ENCODE results near the gene CACTIN.

GRCh38 chr19:3603121-3603811, 23.3 kb downstream of the CACTIN start:
- TF ChIP-seq RAD21 (IDR thresholded peaks at IDR 0.05; ENCODE audit: low read depth) (no peak), EP300 (IDR thresholded peaks at IDR 0.05; ENCODE audit: borderline replicate concordance) (no peak), REST (IDR thresholded peaks at IDR 0.05; ENCODE audit: low read depth) (no peak), CREB1 (IDR thresholded peaks at IDR 0.05; ENCODE audit: low read depth) (no peak), TAF1 (IDR thresholded peaks at IDR 0.05; ENCODE audit: low read depth) (no peak), TEAD4 (IDR thresholded peaks at IDR 0.05) (no peak), USF1 (IDR thresholded peaks at IDR 0.05) (no peak), FOXM1 (IDR thresholded peaks at IDR 0.05; ENCODE audit: borderline replicate concordance, low read depth) (no peak), EGR1 (IDR thresholded peaks at IDR 0.05) (no peak), CEBPB (IDR thresholded peaks at IDR 0.05) (no peak), NFIC (IDR thresholded peaks at IDR 0.05) (no peak)

Data from Ishikawa (cell line).